CD14-positive monocyte (primary cell): ENCODE data around the gene FNDC10. TPM values are rescaled to one million over a fixed set of nuclear protein-coding genes. Genes with fewer than 3 reads are reported as not detected.

Experiments
- DNase-seq, 3 donors: peaks; one replicate each; pipeline ENCODE4 v3.0.0-alpha.2; 2011 to 2022
- H2AFZ ChIP-seq: 2 replicates; pipeline ENCODE4 v1.6.0; 2012; ENCODE audit warnings: mild to moderate bottlenecking, low read depth, low read length, inconsistent platforms; ENCODE audit not compliant: insufficient read depth, poor library complexity, severe bottlenecking
- H3K27ac ChIP-seq, 2 donors: 1 replicate in 1 of 2; 2 replicates in 1 of 2; pipeline ENCODE4 v1.5.1; 2012 to 2013; ENCODE audit warnings: low read length in 2 of 2, control low read depth in 1 of 2, inconsistent platforms in 1 of 2, low read depth in 1 of 2, mild to moderate bottlenecking in 1 of 2
- H3K27me3 ChIP-seq, 2 donors: one replicate each; pipeline versions ENCODE4 v1.6.0 to v1.6.1; 2011 to 2013; ENCODE audit warnings: low read length in 2 of 2; ENCODE audit not compliant: control insufficient read depth in 2 of 2, insufficient read depth in 2 of 2
- H3K36me3 ChIP-seq, 2 donors: replicated peaks in 1 of 2; 1 replicate in 1 of 2; 2 replicates in 1 of 2; pipeline versions ENCODE4 v1.5.1 to v1.6.1; 2012 to 2013; ENCODE audit warnings: low read length in 2 of 2, control low read depth in 1 of 2, inconsistent platforms in 1 of 2, mild to moderate bottlenecking in 1 of 2; ENCODE audit not compliant: insufficient read depth in 2 of 2, control insufficient read depth in 1 of 2
- H3K4me1 ChIP-seq, 2 donors: 1 replicate in 1 of 2; 2 replicates in 1 of 2; pipeline versions ENCODE4 v1.5.1 to v1.6.1; 2012 to 2013; ENCODE audit warnings: low read length in 2 of 2, control low read depth in 1 of 2, inconsistent platforms in 1 of 2, mild to moderate bottlenecking in 1 of 2, moderate library complexity in 1 of 2; ENCODE audit not compliant: insufficient read depth in 2 of 2, control insufficient read depth in 1 of 2
- H3K4me2 ChIP-seq: replicated peaks from 2 replicates; pipeline ENCODE3; 2012; ENCODE audit warnings: low read length, moderate library complexity, mild to moderate bottlenecking; ENCODE audit not compliant: poor library complexity, severe bottlenecking; ENCODE audit errors: extremely low read depth
- H3K4me3 ChIP-seq, 3 experiments: fragments of 200-600 bp in 1 of 3; sonication (generic) in 1 of 3; replicated peaks in 1 of 3; 1 replicate in 2 of 3; 2 replicates in 1 of 3; pipeline ENCODE4 v1.5.1; 2011 to 2013; ENCODE audit warnings: low read length in 3 of 3, mild to moderate bottlenecking in 3 of 3, control low read depth in 2 of 3, low read depth in 2 of 3, inconsistent platforms in 1 of 3, moderate library complexity in 1 of 3
- H3K79me2 ChIP-seq: 2 replicates; pipeline ENCODE4 v1.6.0; 2012; ENCODE audit warnings: mild to moderate bottlenecking, control low read depth, inconsistent platforms, low read length, moderate library complexity; ENCODE audit not compliant: insufficient read depth
- H3K9ac ChIP-seq: 2 replicates; pipeline ENCODE4 v1.6.0; 2017; ENCODE audit warnings: low read length, mild to moderate bottlenecking; ENCODE audit not compliant: insufficient read depth, poor library complexity, severe bottlenecking
- H3K9me3 ChIP-seq, 2 donors: replicated peaks in 1 of 2; 1 replicate in 1 of 2; 2 replicates in 1 of 2; pipeline versions ENCODE4 v1.5.1 to v1.6.1; 2012 to 2013; ENCODE audit warnings: low read length in 2 of 2, control low read depth in 1 of 2; ENCODE audit not compliant: control insufficient read depth in 1 of 2, insufficient read depth in 1 of 2
- H4K20me1 ChIP-seq: 2 replicates; pipeline ENCODE4 v1.6.0; 2012; ENCODE audit warnings: mild to moderate bottlenecking, low read length, control low read depth, moderate library complexity; ENCODE audit not compliant: insufficient read depth
- H3K27ac Mint-ChIP-seq, 7 donors: one replicate each; pipeline ENCODE4 v1.8.0; 2020; ENCODE audit warnings: mild to moderate bottlenecking in 7 of 7, mixed read lengths in 7 of 7, moderate library complexity in 6 of 7, inconsistent platforms in 2 of 7
- H3K27me3 Mint-ChIP-seq, 3 donors: one replicate each; pipeline ENCODE4 v1.8.0; 2021 to 2022; ENCODE audit warnings: low read depth in 3 of 3, mild to moderate bottlenecking in 3 of 3, mixed read lengths in 3 of 3, moderate library complexity in 3 of 3, inconsistent platforms in 1 of 3
- H3K36me3 Mint-ChIP-seq, 2 donors: one replicate each; pipeline ENCODE4 v1.8.0; 2020; ENCODE audit warnings: mixed read lengths in 2 of 2, inconsistent platforms in 1 of 2, mild to moderate bottlenecking in 1 of 2
- H3K4me1 Mint-ChIP-seq: one replicate; pipeline ENCODE4 v1.8.0; 2020; ENCODE audit warnings: mild to moderate bottlenecking, mixed read lengths
- H3K4me3 Mint-ChIP-seq, 2 donors: one replicate each; pipeline ENCODE4 v1.8.0; 2020; ENCODE audit warnings: mild to moderate bottlenecking in 2 of 2, mixed read lengths in 2 of 2, moderate library complexity in 1 of 2
- H3K9me3 Mint-ChIP-seq, 7 donors: one replicate each; pipeline ENCODE4 v1.8.0; 2020 to 2022; ENCODE audit warnings: mixed read lengths in 7 of 7, mild to moderate bottlenecking in 6 of 7, moderate library complexity in 6 of 7, inconsistent platforms in 2 of 7
- CTCF ChIP-seq: fragments of 200-600 bp; IDR thresholded peaks from one replicate; pipeline ENCODE4 v1.8.0; 2022; ENCODE audit warnings: antibody characterized with exemption, mild to moderate bottlenecking
- whole genome bisulfite sequencing: methylation state at CpG from one replicate; pipeline ENCODE4 v1.1.5; 2013; ENCODE audit warnings: missing lambda C conversion rate; ENCODE audit not compliant: insufficient coverage; 5-methylcytosine and 5-hydroxymethylcytosine counted together
- intact Hi-C, 2 donors: fragments of 100-400 bp; cut with micrococcal nuclease; formaldehyde crosslinking; loops; one replicate each; pipeline versions ENCODE4 v1.15.0 to v1.15.1; 2023
- polyA plus RNA-seq, 3 donors: library from polyadenylated mRNA; depleted of rRNA in 1 of 3; unstranded in 2 of 3; stranded (reverse) in 1 of 3; fragments of 300-500 nt in 2 of 3; fragments of >200 nt in 1 of 3; fragmentation: Illumina TruSeq in 2 of 3; gene quantifications; 1 replicate in 2 of 3; 2 replicates in 1 of 3; pipeline ENCODE4 v1.2.3, GENCODE V29; 2012 to 2021

The FNDC10 gene
- polyA plus RNA-seq, 3 donors = 0.46 to 3.4 (median 1.5) TPM

GRCh38 chr1:1622788-1623094 is 22.8 kb upstream of the FNDC10 start:
- Histone ChIP-seq H4K20me1 (no peaks in the 10 kb centered on the region), H3K27me3 (no peaks in the 10 kb centered on the region), H3K4me3 (no peak overlapping the region), H3K79me2 (no peaks in the 10 kb centered on the region), H3K4me2 (no peak overlapping the region), H2AFZ (no peak overlapping the region), H3K36me3 (peaks cover 0 to 5% of the 10 kb centered on the region in 2 donors), H3K27ac (no peak overlapping the region), H3K9ac (no peak overlapping the region), H3K4me1 (no peaks in the 10 kb centered on the region), H3K9me3 (no peaks in the 10 kb centered on the region)
- H3K4me3 Mint-ChIP-seq = no peak overlapping the region
- no peak for DNase-seq
- peak overlapping the region in 1 of 7 donors; percentile 72 for H3K27ac Mint-ChIP-seq
- H3K36me3 Mint-ChIP-seq = peaks cover 3 to 12% of the 10 kb centered on the region in 2 donors
- WGBS = 98% methylated on average over 17 of the region's 17 CpGs
- H3K9me3 Mint-ChIP-seq = peaks cover 0 to 2% (median 0%) of the 10 kb centered on the region in 7 donors
- intact Hi-C loops = no loop called here
- no peak for TF ChIP-seq CTCF
- H3K27me3 Mint-ChIP-seq = peaks cover 0 to 3% (median 2%) of the 10 kb centered on the region in 3 donors
- no peaks in the 10 kb centered on the region for H3K4me1 Mint-ChIP-seq

- Histone ChIP-seq H3K9ac (no peak overlapping the region), H3K4me1 (peaks cover 0 to under 1% of the 10 kb centered on the region in 2 donors), H3K36me3 (peaks cover 0 to 5% of the 10 kb centered on the region in 2 donors), H3K4me2 (no peak overlapping the region), H2AFZ (no peak overlapping the region), H3K9me3 (no peaks in the 10 kb centered on the region), H3K4me3 (no peak overlapping the region), H3K27me3 (no peaks in the 10 kb centered on the region), H4K20me1 (peaks cover 2% of the 10 kb centered on the region), H3K27ac (no peak overlapping the region), H3K79me2 (peaks cover 2% of the 10 kb centered on the region)
- no peak for TF ChIP-seq CTCF
- Mint-ChIP-seq H3K9me3 (peaks cover 0 to 2% (median 0%) of the 10 kb centered on the region in 7 donors), H3K4me1 (peaks cover 3% of the 10 kb centered on the region), H3K27me3 (peaks cover 0 to 3% (median 2%) of the 10 kb centered on the region in 3 donors), H3K27ac (peak overlapping the region in 2 of 7 donors; percentile 27 to 69), H3K36me3 (peaks cover 7 to 16% of the 10 kb centered on the region in 2 donors), H3K4me3 (no peak overlapping the region)
- no peak for DNase-seq
- intact Hi-C loops = no loop called here
- WGBS = 95% methylated on average over 17 of the region's 21 CpGs
Observed at GRCh38 chr1:1622010-1622787, 22.3 kb upstream of the FNDC10 start.
